ENCODE measurements around the gene TRMT1. TPM values are rescaled to one million over a fixed set of nuclear protein-coding genes. Genes with fewer than 3 reads are reported as not detected.
A peak's percentile ranks its signal among the peaks of the same experiment; 100 is the strongest.
"Not testable (repeated sequence)": the region's sequence is repeated elsewhere in the genome, so short reads cannot be mapped to it uniquely, and the experiment has no call there.

Gene TRMT1
- total RNA-seq: 10 to 100 TPM; 24.2 to 46.2 TPM
- polyA plus RNA-seq (ENCODE audit: insufficient read length in 6 of 6): 10 to 100 TPM; 28.0 to 37.6 (median 33.9) TPM
- long read RNA-seq, donor 1, transcript TRMT1-202 (17 exons, 2,142 nt): major isoform, 6 of 14 reads
- long read RNA-seq, donor 1, partial matches to known transcripts: 7 of 14 reads
- long read RNA-seq, donor 1, other reads (novel, unspliced or antisense): 0 of 14 reads
- long read RNA-seq, donor 2, partial matches to known transcripts: 5 of 21 reads
- long read RNA-seq, donor 2, other reads (novel, unspliced or antisense): 15 of 21 reads
- long read RNA-seq, donor 3, partial matches to known transcripts: 6 of 7 reads
- long read RNA-seq, donor 3, other reads (novel, unspliced or antisense): 0 of 7 reads
- long read RNA-seq, donor 4, transcript TRMT1-202 (17 exons, 2,142 nt): major isoform, 12 of 28 reads
- long read RNA-seq, donor 4, partial matches to known transcripts: 4 of 28 reads
- long read RNA-seq, donor 4, other reads (novel, unspliced or antisense): 12 of 28 reads
- long read RNA-seq, donor 5, partial matches to known transcripts: 5 of 5 reads
- long read RNA-seq, donor 5, other reads (novel, unspliced or antisense): 0 of 5 reads
- long read RNA-seq, donor 6, partial matches to known transcripts: 6 of 9 reads
- long read RNA-seq, donor 6, other reads (novel, unspliced or antisense): 0 of 9 reads
- long read RNA-seq, donor 7, partial matches to known transcripts: 9 of 10 reads
- long read RNA-seq, donor 7, other reads (novel, unspliced or antisense): 0 of 10 reads
- long read RNA-seq, donor 8, partial matches to known transcripts: 5 of 7 reads
- long read RNA-seq, donor 8, other reads (novel, unspliced or antisense): 0 of 7 reads
- long read RNA-seq, donor 9: 0 reads
- long read RNA-seq, donor 10, transcript TRMT1-202 (17 exons, 2,142 nt): major isoform, 14 of 35 reads
- long read RNA-seq, donor 10, partial matches to known transcripts: 4 of 35 reads
- long read RNA-seq, donor 10, other reads (novel, unspliced or antisense): 17 of 35 reads
- long read RNA-seq, donor 11: 0 reads
- long read RNA-seq, donor 12, partial matches to known transcripts: 0 of 2 reads
- long read RNA-seq, donor 12, other reads (novel, unspliced or antisense): 0 of 2 reads

DNA sequence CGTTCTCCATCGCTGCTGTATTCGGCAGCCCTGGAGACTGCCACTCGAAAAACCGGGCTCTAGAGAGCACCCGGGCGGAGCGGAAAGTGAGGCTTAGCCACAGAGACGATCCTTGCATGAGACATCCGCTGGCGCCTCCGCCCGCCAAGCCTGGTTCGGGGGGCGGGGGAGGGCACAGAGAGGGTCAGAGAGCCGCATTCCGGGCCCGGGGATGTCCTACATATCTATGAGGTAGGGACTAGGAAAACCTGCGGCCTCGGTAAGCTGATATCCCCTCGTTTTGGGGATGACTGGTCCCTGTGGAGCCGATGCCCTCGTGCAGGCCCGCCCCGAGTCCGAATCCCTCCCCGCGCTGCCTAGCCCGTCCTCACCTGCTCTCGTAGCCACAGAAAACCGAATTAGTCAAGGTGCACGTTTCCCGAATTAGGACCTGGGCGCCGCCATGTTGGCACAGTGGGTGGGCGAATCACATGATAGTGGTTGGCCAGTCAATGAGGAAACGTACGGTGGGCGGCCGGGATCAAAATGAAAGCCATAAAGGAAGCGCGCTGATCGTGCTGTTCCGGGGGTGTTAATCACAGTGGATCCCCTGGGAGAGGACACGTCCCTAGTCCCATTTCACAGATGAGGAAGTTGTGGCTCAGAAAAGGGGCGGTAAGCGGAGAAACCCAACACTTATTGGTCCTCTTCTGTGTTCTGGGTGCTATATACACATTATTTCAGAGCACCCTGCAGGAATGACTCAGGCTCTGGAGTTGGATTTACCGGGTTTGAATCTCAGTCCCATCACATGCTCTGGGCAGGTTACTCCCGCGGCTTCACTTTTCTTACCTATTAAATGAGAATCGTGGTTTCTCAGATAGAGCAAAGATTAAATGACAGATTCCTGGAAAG is at the start of gene TRMT1:
TRMT1 (minus strand) TSS at position 459 of the 894 bp plus-strand sequence; CDS start at position 118, 341 bp downstream.
- intact Hi-C loops (cut with DNase I): no loop called here
- peak; percentile 78 for ATAC-seq

DNA sequence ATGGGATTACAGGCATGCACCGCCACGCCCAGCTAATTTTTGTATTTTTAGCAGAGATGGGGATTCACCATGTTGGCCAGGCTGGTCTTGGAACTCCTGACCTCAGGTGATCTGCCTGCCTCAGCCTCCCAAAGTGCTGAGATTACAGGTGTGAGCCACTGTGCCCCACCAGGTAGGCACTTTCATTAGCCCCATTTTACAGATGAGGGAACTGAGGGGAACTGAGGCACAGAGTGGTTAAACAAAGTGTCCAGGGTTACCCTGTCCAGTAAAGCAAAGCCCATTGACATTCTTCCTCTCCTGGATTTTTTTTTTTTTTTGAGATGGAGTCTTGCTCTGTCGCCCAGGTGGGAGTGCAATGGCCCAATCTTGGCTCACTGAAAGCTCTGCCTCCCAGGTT is 49.6 kb upstream of the TRMT1 start:
- H3K36me3 ChIP-seq; intact Hi-C loops (cut with DNase I); ATAC-seq; DNase-seq; H3K4me3 ChIP-seq; H3K27me3 ChIP-seq; H3K9me3 ChIP-seq: not testable (repeated sequence)
- H3K27ac ChIP-seq: peak overlapping the region; percentile 3 to 97
- peaks cover 35 to 97% of the 10 kb centered on the region in 2 donors for H3K4me1 ChIP-seq

More for the DNA sequence above, at the start of gene TRMT1:
- TF ChIP-seq, protein P1, sequence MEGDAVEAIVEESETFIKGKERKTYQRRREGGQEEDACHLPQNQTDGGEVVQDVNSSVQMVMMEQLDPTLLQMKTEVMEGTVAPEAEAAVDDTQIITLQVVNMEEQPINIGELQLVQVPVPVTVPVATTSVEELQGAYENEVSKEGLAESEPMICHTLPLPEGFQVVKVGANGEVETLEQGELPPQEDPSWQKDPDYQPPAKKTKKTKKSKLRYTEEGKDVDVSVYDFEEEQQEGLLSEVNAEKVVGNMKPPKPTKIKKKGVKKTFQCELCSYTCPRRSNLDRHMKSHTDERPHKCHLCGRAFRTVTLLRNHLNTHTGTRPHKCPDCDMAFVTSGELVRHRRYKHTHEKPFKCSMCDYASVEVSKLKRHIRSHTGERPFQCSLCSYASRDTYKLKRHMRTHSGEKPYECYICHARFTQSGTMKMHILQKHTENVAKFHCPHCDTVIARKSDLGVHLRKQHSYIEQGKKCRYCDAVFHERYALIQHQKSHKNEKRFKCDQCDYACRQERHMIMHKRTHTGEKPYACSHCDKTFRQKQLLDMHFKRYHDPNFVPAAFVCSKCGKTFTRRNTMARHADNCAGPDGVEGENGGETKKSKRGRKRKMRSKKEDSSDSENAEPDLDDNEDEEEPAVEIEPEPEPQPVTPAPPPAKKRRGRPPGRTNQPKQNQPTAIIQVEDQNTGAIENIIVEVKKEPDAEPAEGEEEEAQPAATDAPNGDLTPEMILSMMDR (IDR thresholded peaks at IDR 0.05): no peak
- Histone ChIP-seq H3K36me3 (peaks cover 0 to 27% of the 10 kb centered on the region in 2 donors), H3K4me3 (peak within 1 kb of the TSS; percentile 93 to 95), H3K9me3 (no peaks in the 10 kb centered on the region), H3K27me3 (no peaks in the 10 kb centered on the region), H3K27ac (peak within 1 kb of the TSS; percentile 67 to 84), H3K4me1 (peaks cover 22 to 48% of the 10 kb centered on the region in 2 donors)
- DNase-seq: peak; percentile 89 to 92 (median 91)

DNA sequence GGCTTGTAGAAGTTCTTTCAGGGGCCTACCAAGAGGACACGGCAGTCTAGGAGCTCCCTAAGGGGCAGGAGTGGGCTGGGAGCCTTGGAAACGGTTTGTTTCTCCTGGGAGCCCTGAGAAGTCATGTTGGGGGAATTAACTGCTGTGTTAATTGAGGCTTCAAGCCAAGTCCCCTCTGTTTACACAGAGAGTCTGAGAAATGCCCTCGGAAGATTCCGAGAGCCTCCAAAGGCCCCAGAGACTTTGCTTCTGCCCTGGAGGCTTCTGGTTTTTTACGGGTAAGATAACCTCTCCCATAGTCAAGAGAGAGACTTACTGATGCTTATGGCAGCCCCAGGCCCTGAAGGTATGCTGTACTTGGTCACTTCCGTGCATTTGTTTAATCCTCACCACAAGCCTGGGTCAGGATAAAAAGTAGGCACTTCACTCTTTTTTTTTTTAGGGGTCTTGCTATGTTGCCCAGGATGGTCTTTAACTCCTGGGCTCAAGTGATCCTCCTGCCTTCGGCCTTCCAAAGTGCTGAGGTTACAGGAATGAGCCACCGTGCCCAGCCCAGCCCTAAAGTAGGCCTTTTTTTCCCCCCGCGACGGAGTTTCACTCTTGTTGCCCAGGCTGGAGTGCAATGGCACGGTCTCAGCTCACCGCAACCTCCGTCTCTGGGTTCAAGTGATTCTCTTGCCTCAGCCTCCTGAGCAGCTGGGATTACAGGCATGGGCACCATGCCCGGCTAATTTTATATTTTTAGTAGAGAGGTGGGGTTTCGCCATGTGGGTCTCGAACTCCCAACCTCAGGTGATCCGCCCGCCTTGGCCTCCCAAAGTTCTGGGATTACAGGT is 48.8 kb upstream of the TRMT1 start:
- no peaks in the 10 kb centered on the region for H3K27me3 ChIP-seq
- TF ChIP-seq, protein P1 (IDR thresholded peaks at IDR 0.05): no peak
- H3K27ac ChIP-seq: peak overlapping the region; percentile 96 to 97
- DNase-seq: peak in 2 of 4 donors; percentile 18 to 41
- peaks cover 35 to 97% of the 10 kb centered on the region in 2 donors for H3K4me1 ChIP-seq
- no peak overlapping the region for H3K4me3 ChIP-seq
- no peaks in the 10 kb centered on the region for H3K36me3 ChIP-seq
- no peak for ATAC-seq
- no peaks in the 10 kb centered on the region for H3K9me3 ChIP-seq
- intact Hi-C loops (cut with DNase I): no loop called here

DNA sequence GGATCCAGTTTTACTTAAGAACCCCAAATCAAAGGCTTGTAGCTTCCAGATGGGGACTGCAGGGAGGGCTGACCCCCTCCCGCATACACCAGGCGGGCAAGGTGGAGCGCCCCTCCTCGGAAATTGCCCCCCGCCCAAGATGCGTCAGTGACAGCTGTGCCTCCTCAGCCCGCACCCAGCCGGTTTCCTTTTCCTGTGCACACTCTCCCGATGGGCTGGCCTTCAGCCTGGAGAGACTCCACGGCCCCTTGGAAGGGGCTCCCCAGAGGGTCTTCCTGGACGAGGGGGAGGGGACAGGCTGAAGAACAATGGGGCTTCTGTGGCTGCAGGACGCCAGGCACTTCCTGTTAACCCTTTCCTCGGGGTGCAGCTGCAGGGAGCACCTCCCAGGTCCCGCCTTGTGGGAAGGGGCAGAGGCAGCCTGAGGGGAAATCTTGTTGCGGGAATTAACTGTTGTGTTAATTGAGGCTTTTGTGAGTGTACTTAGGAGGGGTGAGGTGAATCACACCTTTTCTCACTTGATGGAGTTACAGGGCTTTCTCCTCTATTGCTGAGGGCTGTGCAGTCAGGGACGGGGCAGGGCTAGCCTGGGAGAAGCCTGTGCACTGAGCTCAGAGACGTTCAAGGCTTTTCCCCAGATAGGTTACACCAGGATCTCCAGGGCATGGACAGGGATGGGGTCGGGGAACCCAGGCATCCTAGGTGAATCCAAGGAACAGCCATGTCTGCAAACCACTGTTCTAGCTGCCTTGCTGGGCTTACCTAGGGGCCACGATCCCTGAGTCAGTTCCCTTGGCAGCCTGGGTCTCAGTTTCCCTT is 48.0 kb upstream of the TRMT1 start:
- ATAC-seq: peak; percentile 0
- peaks cover 35 to 94% of the 10 kb centered on the region in 2 donors for H3K4me1 ChIP-seq
- no peaks in the 10 kb centered on the region for H3K27me3 ChIP-seq
- H3K9me3 ChIP-seq: no peaks in the 10 kb centered on the region
- intact Hi-C loops (cut with DNase I): no loop called here
- H3K27ac ChIP-seq: peak overlapping the region; percentile 96 to 97
- no peaks in the 10 kb centered on the region for H3K36me3 ChIP-seq
- peak; percentile 63 to 97 (median 88) for DNase-seq
- TF ChIP-seq, protein P1 (IDR thresholded peaks at IDR 0.05): no peak
- peak overlapping the region in 1 of 2 donors; percentile 41 for H3K4me3 ChIP-seq

All from left lung (tissue), 14 donors.